SJCRH30 (cell line): ENCODE measurements around the gene DAGLA. TPM values are rescaled to one million over a fixed set of nuclear protein-coding genes. Genes with fewer than 3 reads are reported as not detected.

ENCODE experiments used
- DNase-seq, 2 experiments: peaks; one replicate each; pipeline ENCODE4 v3.0.0-alpha.2; 2015 to 2020
- H3K27ac ChIP-seq: fragments of 250-450 bp; sonication (Bioruptor Pico); 2 replicates; pipeline ENCODE4 v1.5.1; 2020; ENCODE audit warnings: mild to moderate bottlenecking, moderate library complexity
- H3K27me3 ChIP-seq: fragments of 250-450 bp; sonication (Bioruptor Pico); 2 replicates; pipeline ENCODE4 v1.5.1; 2020; ENCODE audit warnings: mild to moderate bottlenecking, moderate library complexity
- H3K36me3 ChIP-seq: fragments of 250-450 bp; sonication (Bioruptor Pico); 2 replicates; pipeline ENCODE4 v1.5.1; 2020; ENCODE audit warnings: mild to moderate bottlenecking, moderate library complexity
- H3K4me1 ChIP-seq: fragments of 250-450 bp; sonication (Bioruptor Pico); 2 replicates; pipeline ENCODE4 v1.5.1; 2020; ENCODE audit warnings: mild to moderate bottlenecking, moderate library complexity
- H3K4me3 ChIP-seq: fragments of 250-450 bp; sonication (Bioruptor Pico); 2 replicates; pipeline ENCODE4 v1.5.1; 2020; ENCODE audit warnings: mild to moderate bottlenecking, moderate library complexity
- H3K9me3 ChIP-seq: fragments of 250-450 bp; sonication (Bioruptor Pico); replicated peaks from 2 replicates; pipeline ENCODE4 v1.5.1; 2020; ENCODE audit warnings: mild to moderate bottlenecking, moderate library complexity
- total RNA-seq: library from RNA; depleted of rRNA; stranded (reverse); fragments of >200 nt; shearing (Covaris generic); gene quantifications from 2 replicates; pipeline ENCODE4 v1.2.3, GENCODE V29; 2014

DAGLA gene
- total RNA-seq, 1 experiment from 2014 or later = 2.5 TPM

GRCh38 chr11:61680622-61681221 lies 531 bp downstream of the DAGLA start:
- H3K4me1 ChIP-seq = peaks cover 37% of the 10 kb centered on the region
- peak overlapping the region; percentile 49 for H3K4me3 ChIP-seq
- H3K27me3 ChIP-seq = no peaks in the 10 kb centered on the region

GRCh38 chr11:61682093-61682732 lies 2.0 kb downstream of the DAGLA start:
- no peaks in the 10 kb centered on the region for H3K27me3 ChIP-seq

More at GRCh38 chr11:61680622-61681221, 531 bp downstream of the DAGLA start:
- no peaks in the 10 kb centered on the region for H3K9me3 ChIP-seq
- H3K27ac ChIP-seq = no peak overlapping the region
- no peak for DNase-seq
- H3K36me3 ChIP-seq = no peaks in the 10 kb centered on the region

GRCh38 chr11:61682906-61683675 lies 2.9 kb downstream of the DAGLA start:
- H3K9me3 ChIP-seq = no peaks in the 10 kb centered on the region
- no peaks in the 10 kb centered on the region for H3K36me3 ChIP-seq
- DNase-seq = no peak
- peaks cover 29% of the 10 kb centered on the region for H3K4me1 ChIP-seq
- H3K4me3 ChIP-seq = no peak overlapping the region
- H3K27ac ChIP-seq = no peak overlapping the region
- H3K27me3 ChIP-seq = no peaks in the 10 kb centered on the region

More at GRCh38 chr11:61682093-61682732, 2.0 kb downstream of the DAGLA start:
- H3K27ac ChIP-seq = no peak overlapping the region
- H3K4me1 ChIP-seq = peaks cover 29% of the 10 kb centered on the region
- no peaks in the 10 kb centered on the region for H3K36me3 ChIP-seq
- peak; percentile 80 to 81 for DNase-seq
- H3K4me3 ChIP-seq = no peak overlapping the region
- H3K9me3 ChIP-seq = no peaks in the 10 kb centered on the region

- Histone ChIP-seq H3K4me1 (peaks cover 29% of the 10 kb centered on the region), H3K9me3 (no peaks in the 10 kb centered on the region), H3K27ac (no peak overlapping the region), H3K36me3 (no peaks in the 10 kb centered on the region), H3K27me3 (no peaks in the 10 kb centered on the region), H3K4me3 (no peak overlapping the region)
- DNase-seq = peak; percentile 35 to 59
Measured at GRCh38 chr11:61683961-61684869, 4.0 kb downstream of the DAGLA start.

GRCh38 chr11:61684870-61685616 lies 4.9 kb downstream of the DAGLA start:
- Histone ChIP-seq H3K27me3 (no peaks in the 10 kb centered on the region), H3K9me3 (no peaks in the 10 kb centered on the region), H3K4me1 (peaks cover 29% of the 10 kb centered on the region), H3K36me3 (no peaks in the 10 kb centered on the region), H3K27ac (no peak overlapping the region), H3K4me3 (no peak overlapping the region)
- DNase-seq = no peak

- H3K4me1 ChIP-seq = peaks cover 29% of the 10 kb centered on the region
- no peaks in the 10 kb centered on the region for H3K9me3 ChIP-seq
- H3K27me3 ChIP-seq = no peaks in the 10 kb centered on the region
- no peaks in the 10 kb centered on the region for H3K36me3 ChIP-seq
- no peak overlapping the region for H3K27ac ChIP-seq
- no peak for DNase-seq
- H3K4me3 ChIP-seq = no peak overlapping the region
Measured at GRCh38 chr11:61685617-61685967, 5.4 kb downstream of the DAGLA start.

GRCh38 chr11:61686066-61686465 lies 5.9 kb downstream of the DAGLA start:
- Histone ChIP-seq H3K36me3 (no peaks in the 10 kb centered on the region), H3K4me1 (peaks cover 29% of the 10 kb centered on the region), H3K9me3 (no peaks in the 10 kb centered on the region), H3K4me3 (no peak overlapping the region), H3K27ac (no peak overlapping the region), H3K27me3 (no peaks in the 10 kb centered on the region)
- no peak for DNase-seq

- no peaks in the 10 kb centered on the region for H3K36me3 ChIP-seq
- H3K27ac ChIP-seq = no peak overlapping the region
- no peak overlapping the region for H3K4me3 ChIP-seq
- H3K4me1 ChIP-seq = peaks cover 29% of the 10 kb centered on the region
- DNase-seq = no peak
- H3K27me3 ChIP-seq = no peaks in the 10 kb centered on the region
- H3K9me3 ChIP-seq = no peaks in the 10 kb centered on the region
Measured at GRCh38 chr11:61686469-61686868, 6.3 kb downstream of the DAGLA start.

- peaks cover 21% of the 10 kb centered on the region for H3K4me1 ChIP-seq
- no peak for DNase-seq
- H3K9me3 ChIP-seq = no peaks in the 10 kb centered on the region
- no peak overlapping the region for H3K27ac ChIP-seq
- H3K27me3 ChIP-seq = no peaks in the 10 kb centered on the region
- H3K36me3 ChIP-seq = no peaks in the 10 kb centered on the region
- no peak overlapping the region for H3K4me3 ChIP-seq
Measured at GRCh38 chr11:61687420-61687819, 7.2 kb downstream of the DAGLA start.

- Histone ChIP-seq H3K4me1 (peaks cover 15% of the 10 kb centered on the region), H3K27me3 (no peaks in the 10 kb centered on the region), H3K4me3 (peak overlapping the region; percentile 11; the same call in 1 of the 2 replicates), H3K36me3 (no peaks in the 10 kb centered on the region), H3K9me3 (no peaks in the 10 kb centered on the region), H3K27ac (no peak overlapping the region)
- peak; percentile 43 to 59 for DNase-seq
Measured at GRCh38 chr11:61688365-61689163, 8.4 kb downstream of the DAGLA start.

- no peaks in the 10 kb centered on the region for H3K36me3 ChIP-seq
- H3K9me3 ChIP-seq = no peaks in the 10 kb centered on the region
- no peak overlapping the region for H3K27ac ChIP-seq
- no peak for DNase-seq
- no peaks in the 10 kb centered on the region for H3K27me3 ChIP-seq
- peaks cover 9% of the 10 kb centered on the region for H3K4me1 ChIP-seq
- no peak overlapping the region for H3K4me3 ChIP-seq
Measured at GRCh38 chr11:61689164-61689496, 8.9 kb downstream of the DAGLA start.

GRCh38 chr11:61690706-61691379 lies 10.7 kb downstream of the DAGLA start:
- no peak for DNase-seq
- Histone ChIP-seq H3K36me3 (no peaks in the 10 kb centered on the region), H3K27me3 (no peaks in the 10 kb centered on the region), H3K4me1 (no peaks in the 10 kb centered on the region), H3K9me3 (no peaks in the 10 kb centered on the region), H3K27ac (no peak overlapping the region), H3K4me3 (no peak overlapping the region)
